ENCODE results near the gene CDC14A. TPM values are rescaled to one million over a fixed set of nuclear protein-coding genes. Genes with fewer than 3 reads are reported as not detected.
A peak's percentile ranks its signal among the peaks of the same experiment; 100 is the strongest.

CDC14A gene
- total RNA-seq, 2 experiments from 2014 or later, result 18.9 to 20.2 TPM

- no peak for DNase-seq
- H3K36me3 Mint-ChIP-seq, result peaks cover 34% of the 10 kb centered on the region
- POLR2A ChIA-PET, result no interaction called here
- intact Hi-C loops (cut with micrococcal nuclease), result loop anchor here (1.0 kb wide), 1 partner anchor 48 kb away; no protein-coding TSS in a partner anchor
- H3K9me3 Mint-ChIP-seq, result peaks cover 17% of the 10 kb centered on the region
- no peak overlapping the region for H3K4me3 Mint-ChIP-seq
- H3K27me3 Mint-ChIP-seq, result no peaks in the 10 kb centered on the region
- H3K4me1 Mint-ChIP-seq (ENCODE audit: low read depth), result peaks cover 77% of the 10 kb centered on the region
- CTCF ChIA-PET, result interaction anchor here (0.8 to 1.7 kb wide), 4 partner anchors 9 to 52 kb away, joined by 3 to 9 read pairs (median 4); no protein-coding TSS in a partner anchor
- peak overlapping the region; percentile 72 for H3K27ac Mint-ChIP-seq
These were observed 59.3 kb downstream of the CDC14A start for GRCh38 chr1:100411574-100411973.

- CTCF ChIA-PET, result interaction anchor here (1.0 to 2.9 kb wide), 6 partner anchors 11 to 55 kb away, joined by 3 to 7 read pairs (median 5); no protein-coding TSS in a partner anchor
- intact Hi-C loops (cut with micrococcal nuclease), result loop anchor here (1.0 kb wide), 1 partner anchor 13 kb away; no protein-coding TSS in a partner anchor
- H3K36me3 Mint-ChIP-seq, result peaks cover 35% of the 10 kb centered on the region
These were observed 60.7 kb downstream of the CDC14A start for GRCh38 chr1:100413035-100413434.

GRCh38 chr1:100414693-100415497, 62.6 kb downstream of the CDC14A start:
- Mint-ChIP-seq H3K27me3 (no peaks in the 10 kb centered on the region), H3K9me3 (peaks cover 8% of the 10 kb centered on the region), H3K4me3 (peak overlapping the region; percentile 39), H3K27ac (peak overlapping the region; percentile 90), H3K4me1 (ENCODE audit: low read depth) (peaks cover 72% of the 10 kb centered on the region), H3K36me3 (peaks cover 32% of the 10 kb centered on the region)
- ChIA-PET POLR2A (interaction anchor here (0.6 to 3.4 kb wide), 6 partner anchors 9 to 30 kb away, joined by 3 to 11 read pairs (median 3); no protein-coding TSS in a partner anchor), CTCF (interaction anchor here (0.6 to 2.9 kb wide), 4 partner anchors 18 to 44 kb away, joined by 3 to 7 read pairs (median 5); no protein-coding TSS in a partner anchor)
- no peak for DNase-seq
- intact Hi-C loops (cut with micrococcal nuclease), result loop anchor here (1.0 to 2.0 kb wide), 3 partner anchors 8 to 14 kb away; no protein-coding TSS in a partner anchor

More at GRCh38 chr1:100413035-100413434, 60.7 kb downstream of the CDC14A start:
- DNase-seq, result no peak
- Mint-ChIP-seq H3K4me1 (ENCODE audit: low read depth) (peaks cover 78% of the 10 kb centered on the region), H3K4me3 (peak overlapping the region; percentile 33), H3K27ac (peak overlapping the region; percentile 69), H3K27me3 (no peaks in the 10 kb centered on the region), H3K9me3 (peaks cover 14% of the 10 kb centered on the region)
- POLR2A ChIA-PET, result interaction anchor here (0.7 to 3.4 kb wide), 2 partner anchors 11 to 51 kb away, joined by 4 to 11 read pairs; no protein-coding TSS in a partner anchor

GRCh38 chr1:100415498-100415778, 63.1 kb downstream of the CDC14A start:
- Mint-ChIP-seq H3K9me3 (peaks cover 8% of the 10 kb centered on the region), H3K4me1 (ENCODE audit: low read depth) (peaks cover 77% of the 10 kb centered on the region), H3K27me3 (no peaks in the 10 kb centered on the region), H3K27ac (peak overlapping the region; percentile 90), H3K4me3 (no peak overlapping the region), H3K36me3 (peaks cover 32% of the 10 kb centered on the region)
- intact Hi-C loops (cut with micrococcal nuclease), result loop anchor here (1.0 to 2.0 kb wide), 2 partner anchors 8 to 13 kb away; no protein-coding TSS in a partner anchor
- CTCF ChIA-PET, result interaction anchor here (0.6 to 2.9 kb wide), 4 partner anchors 19 to 63 kb away, joined by 3 to 7 read pairs (median 4); no protein-coding TSS in a partner anchor
- POLR2A ChIA-PET, result interaction anchor here (1.1 to 3.4 kb wide), 2 partner anchors 8 to 19 kb away, joined by 4 to 11 read pairs; no protein-coding TSS in a partner anchor
- DNase-seq, result no peak

- no peak for DNase-seq
- Mint-ChIP-seq H3K4me1 (ENCODE audit: low read depth) (peaks cover 80% of the 10 kb centered on the region), H3K36me3 (peaks cover 23% of the 10 kb centered on the region), H3K4me3 (no peak overlapping the region), H3K27ac (peak overlapping the region; percentile 78), H3K9me3 (peaks cover 8% of the 10 kb centered on the region), H3K27me3 (no peaks in the 10 kb centered on the region)
- ChIA-PET POLR2A (interaction anchor here (1.0 kb wide), 1 partner anchor 10 kb away, joined by 3 read pairs; no protein-coding TSS in a partner anchor), CTCF (no interaction called here)
- intact Hi-C loops (cut with micrococcal nuclease), result no loop called here
These were observed 66.8 kb downstream of the CDC14A start for GRCh38 chr1:100419072-100419471.

- peaks cover 26% of the 10 kb centered on the region for H3K36me3 Mint-ChIP-seq
- no peaks in the 10 kb centered on the region for H3K27me3 Mint-ChIP-seq
- ChIA-PET POLR2A (interaction anchor here (1.0 to 3.4 kb wide), 2 partner anchors 27 to 69 kb away, joined by 4 to 24 read pairs; partner anchors contain the start of gene CDC14A), CTCF (interaction anchor here (0.8 to 3.2 kb wide), 9 partner anchors 16 to 154 kb away, joined by 3 to 21 read pairs (median 6); no protein-coding TSS in a partner anchor)
- H3K9me3 Mint-ChIP-seq, result peaks cover 8% of the 10 kb centered on the region
- peak overlapping the region; percentile 77 for H3K27ac Mint-ChIP-seq
- H3K4me1 Mint-ChIP-seq (ENCODE audit: low read depth), result peaks cover 72% of the 10 kb centered on the region
- no peak for DNase-seq
- intact Hi-C loops (cut with micrococcal nuclease), result loop anchor here (1.0 kb wide), 1 partner anchor 22 kb away; no protein-coding TSS in a partner anchor
- H3K4me3 Mint-ChIP-seq, result peak overlapping the region; percentile 55
These were observed 69.8 kb downstream of the CDC14A start for GRCh38 chr1:100422065-100422464.

- POLR2A ChIA-PET, result interaction anchor here (1.3 to 3.4 kb wide), 6 partner anchors 8 to 71 kb away, joined by 3 to 24 read pairs (median 6); partner anchors contain the start of gene CDC14A
- intact Hi-C loops (cut with micrococcal nuclease), result loop anchor here (1.0 to 2.0 kb wide), 2 partner anchors 9 to 37 kb away; no protein-coding TSS in a partner anchor
These were observed 71.6 kb downstream of the CDC14A start for GRCh38 chr1:100423832-100424337.

GRCh38 chr1:100428160-100428559, 75.9 kb downstream of the CDC14A start:
- peak overlapping the region; percentile 90 for H3K27ac Mint-ChIP-seq
- CTCF ChIA-PET, result interaction anchor here (0.6 kb wide), 1 partner anchor 19 kb away, joined by 3 read pairs; no protein-coding TSS in a partner anchor
- no peak for DNase-seq
- H3K4me1 Mint-ChIP-seq (ENCODE audit: low read depth), result peaks cover 72% of the 10 kb centered on the region
- no peaks in the 10 kb centered on the region for H3K9me3 Mint-ChIP-seq
- H3K4me3 Mint-ChIP-seq, result no peak overlapping the region
- intact Hi-C loops (cut with micrococcal nuclease), result loop anchor here (1.0 to 2.0 kb wide), 4 partner anchors 12 to 76 kb away; partner anchors contain the start of gene CDC14A
- POLR2A ChIA-PET, result interaction anchor here (1.0 kb wide), 1 partner anchor 51 kb away, joined by 3 read pairs; no protein-coding TSS in a partner anchor
- no peaks in the 10 kb centered on the region for H3K27me3 Mint-ChIP-seq
- H3K36me3 Mint-ChIP-seq, result peaks cover 37% of the 10 kb centered on the region

More at GRCh38 chr1:100423832-100424337, 71.6 kb downstream of the CDC14A start:
- peaks cover 15% of the 10 kb centered on the region for H3K36me3 Mint-ChIP-seq
- no peaks in the 10 kb centered on the region for H3K9me3 Mint-ChIP-seq
- DNase-seq, result peak; percentile 33
- H3K4me1 Mint-ChIP-seq (ENCODE audit: low read depth), result peaks cover 72% of the 10 kb centered on the region
- H3K27me3 Mint-ChIP-seq, result no peaks in the 10 kb centered on the region
- peak overlapping the region; percentile 76 for H3K27ac Mint-ChIP-seq
- CTCF ChIA-PET, result interaction anchor here (0.7 to 3.2 kb wide), 23 partner anchors 8 to 134 kb away, joined by 3 to 21 read pairs (median 4); partner anchors contain the start of gene CDC14A
- peak overlapping the region; percentile 57 for H3K4me3 Mint-ChIP-seq

- Mint-ChIP-seq H3K9me3 (no peaks in the 10 kb centered on the region), H3K36me3 (peaks cover 40% of the 10 kb centered on the region), H3K4me3 (no peak overlapping the region), H3K27ac (peak overlapping the region; percentile 64), H3K27me3 (no peaks in the 10 kb centered on the region), H3K4me1 (ENCODE audit: low read depth) (peaks cover 71% of the 10 kb centered on the region)
- no peak for DNase-seq
- ChIA-PET CTCF (interaction anchor here (1.4 to 2.5 kb wide), 2 partner anchors 10 to 26 kb away, joined by 3 to 7 read pairs; no protein-coding TSS in a partner anchor), POLR2A (interaction anchor here (1.5 kb wide), 1 partner anchor 11 kb away, joined by 4 read pairs; no protein-coding TSS in a partner anchor)
- intact Hi-C loops (cut with micrococcal nuclease), result no loop called here
These were observed 78.0 kb downstream of the CDC14A start for GRCh38 chr1:100430325-100430756.

GRCh38 chr1:100431954-100432353, 79.6 kb downstream of the CDC14A start:
- Mint-ChIP-seq H3K4me3 (no peak overlapping the region), H3K4me1 (ENCODE audit: low read depth) (peaks cover 78% of the 10 kb centered on the region), H3K9me3 (no peaks in the 10 kb centered on the region), H3K27me3 (no peaks in the 10 kb centered on the region), H3K36me3 (peaks cover 45% of the 10 kb centered on the region), H3K27ac (peak overlapping the region; percentile 70)
- CTCF ChIA-PET, result interaction anchor here (1.3 to 2.3 kb wide), 3 partner anchors 9 to 28 kb away, joined by 3 to 13 read pairs (median 7); no protein-coding TSS in a partner anchor
- POLR2A ChIA-PET, result interaction anchor here (0.9 to 1.9 kb wide), 3 partner anchors 8 to 21 kb away, joined by 3 to 5 read pairs (median 4); no protein-coding TSS in a partner anchor
- intact Hi-C loops (cut with micrococcal nuclease), result no loop called here
- DNase-seq, result no peak

GRCh38 chr1:100433563-100433962, 81.3 kb downstream of the CDC14A start:
- ChIA-PET CTCF (interaction anchor here (1.3 to 2.3 kb wide), 4 partner anchors 10 to 80 kb away, joined by 3 to 13 read pairs (median 4); no protein-coding TSS in a partner anchor), POLR2A (interaction anchor here (0.9 to 2.3 kb wide), 3 partner anchors 14 to 81 kb away, joined by 3 to 7 read pairs (median 4); partner anchors contain the start of gene CDC14A)
- peaks cover 75% of the 10 kb centered on the region for H3K4me1 Mint-ChIP-seq (ENCODE audit: low read depth)
- no peaks in the 10 kb centered on the region for H3K9me3 Mint-ChIP-seq
- DNase-seq, result no peak
- H3K4me3 Mint-ChIP-seq, result no peak overlapping the region
- no peaks in the 10 kb centered on the region for H3K27me3 Mint-ChIP-seq
- intact Hi-C loops (cut with micrococcal nuclease), result no loop called here
- peaks cover 45% of the 10 kb centered on the region for H3K36me3 Mint-ChIP-seq
- H3K27ac Mint-ChIP-seq, result peak overlapping the region; percentile 5
